Hindlimb muscle (tissue), 1 donor: ENCODE measurements around the gene P3H1. TPM values are rescaled to one million over a fixed set of nuclear protein-coding genes. Genes with fewer than 3 reads are reported as not detected.
"Not testable (repeated sequence)": the region's sequence is repeated elsewhere in the genome, so short reads cannot be mapped to it uniquely, and the experiment has no call there.

Experiments used
- DNase-seq: peaks from one replicate; pipeline ENCODE4 v3.0.0-alpha.2; 2013
- polyA plus RNA-seq: library from polyadenylated mRNA; unstranded; fragments of 120-200 nt; gene quantifications from one replicate; pipeline ENCODE4 v1.2.1, GENCODE V29; 2013; ENCODE audit not compliant: insufficient read length

P3H1 gene
- polyA plus RNA-seq, 1 donor, result 55.1 TPM

DNA sequence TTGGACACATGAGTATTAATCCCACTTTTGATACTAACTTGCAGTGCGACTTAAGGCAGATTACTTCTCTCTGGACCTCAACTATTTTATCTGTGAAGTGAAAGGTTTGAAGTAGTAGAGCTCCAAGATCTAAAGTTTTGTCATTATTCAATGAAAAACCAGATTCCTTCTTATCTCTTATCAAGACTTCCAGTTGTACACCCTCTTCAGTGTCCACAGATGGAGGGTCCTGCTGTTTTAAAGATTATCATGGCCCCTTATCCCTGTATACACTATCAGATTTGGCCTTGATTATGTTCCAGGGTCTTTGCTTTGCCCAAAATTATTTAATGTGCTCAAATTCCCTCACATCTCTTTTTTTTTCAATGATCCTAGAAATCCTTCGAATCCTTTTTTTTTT lies 1.3 kb upstream of the P3H1 start:
- no peak for DNase-seq

DNA sequence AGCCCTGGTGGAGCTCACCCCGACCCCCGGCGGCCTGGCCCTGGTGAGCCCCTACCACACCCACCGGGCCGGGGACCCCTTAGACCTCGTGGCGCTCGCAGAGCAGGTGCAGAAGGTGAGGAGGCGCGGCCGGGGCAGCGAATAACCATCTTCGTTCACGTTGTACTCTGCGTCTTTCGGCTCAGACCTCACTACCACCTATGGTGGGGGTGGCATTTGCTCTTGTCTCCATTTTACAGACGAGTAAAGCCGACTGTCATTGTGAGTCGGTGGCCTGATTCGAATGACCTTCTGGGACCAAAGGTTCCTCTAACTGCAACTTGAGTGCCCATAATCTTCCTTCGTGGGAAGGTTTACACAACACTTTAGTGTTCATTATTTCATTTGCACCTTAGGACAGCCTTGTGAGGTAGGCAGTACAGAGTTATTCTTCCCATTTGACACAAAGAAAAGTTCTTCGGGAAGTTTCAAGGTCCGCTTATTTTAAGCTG lies 727 bp upstream of the P3H1 start:
- no peak for DNase-seq

DNA sequence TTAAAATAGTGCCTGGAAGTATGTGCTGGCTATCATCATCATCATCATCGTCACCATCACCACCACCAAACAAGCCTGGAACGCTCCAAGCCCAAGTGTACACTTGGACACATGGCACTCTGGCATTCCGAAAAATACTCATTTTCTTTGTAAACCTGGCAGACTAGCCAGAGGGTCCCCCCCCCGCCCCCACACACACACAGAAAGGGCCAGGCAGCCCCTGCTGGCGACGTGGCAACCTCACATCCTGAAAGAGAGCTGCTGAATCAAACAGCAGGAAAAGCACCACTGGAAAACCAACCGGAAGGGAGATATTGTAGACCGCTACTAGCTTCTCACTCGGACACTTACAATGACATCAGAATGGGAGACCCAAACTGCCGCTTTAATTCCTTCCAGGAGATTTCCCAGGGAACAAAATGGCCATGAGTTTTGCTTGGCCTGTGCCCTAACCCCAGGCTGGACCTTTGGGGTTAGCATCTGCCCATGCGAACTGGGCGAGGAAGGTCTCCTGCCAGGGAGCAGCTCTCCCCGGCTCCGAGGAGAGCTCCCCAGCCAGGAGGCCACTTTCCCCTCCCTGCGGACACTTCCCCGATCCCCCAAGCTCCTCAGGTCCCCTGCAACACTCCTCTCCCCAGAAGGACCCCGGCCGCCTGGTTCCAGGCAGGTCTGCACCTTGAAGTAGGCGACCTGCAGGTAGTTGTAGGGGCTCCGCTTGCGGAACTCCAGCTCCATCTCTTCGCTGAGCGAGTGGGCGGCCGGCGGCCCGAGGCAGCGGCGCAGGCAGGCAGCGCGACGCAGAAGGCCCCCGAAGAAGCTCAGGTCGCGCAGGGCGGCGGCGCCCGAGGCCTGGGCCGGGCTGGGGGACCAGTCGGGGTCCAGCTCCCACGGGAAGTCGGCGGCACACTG lies 742 bp downstream of the P3H1 start:
- DNase-seq, result peak; percentile 63

DNA sequence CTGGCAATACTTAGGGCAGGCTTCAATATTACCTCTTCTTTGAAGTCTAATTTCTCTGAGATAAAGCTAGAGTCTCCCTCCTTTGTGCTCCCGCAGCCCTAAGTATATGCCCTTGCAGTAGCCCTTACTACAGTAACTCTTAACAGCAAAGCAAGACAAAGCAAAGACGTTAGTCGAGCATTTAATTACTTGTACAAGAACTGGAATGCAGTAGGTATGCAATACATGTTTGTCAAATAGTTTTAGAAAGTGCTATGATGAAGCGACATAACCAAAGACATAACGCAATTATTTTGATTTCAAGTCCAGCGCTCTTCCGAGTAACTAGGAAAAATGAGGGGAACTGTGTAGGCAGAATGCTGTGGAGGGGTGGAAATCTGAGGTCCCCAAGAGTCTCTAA lies 1.6 kb downstream of the P3H1 start:
- no peak for DNase-seq

DNA sequence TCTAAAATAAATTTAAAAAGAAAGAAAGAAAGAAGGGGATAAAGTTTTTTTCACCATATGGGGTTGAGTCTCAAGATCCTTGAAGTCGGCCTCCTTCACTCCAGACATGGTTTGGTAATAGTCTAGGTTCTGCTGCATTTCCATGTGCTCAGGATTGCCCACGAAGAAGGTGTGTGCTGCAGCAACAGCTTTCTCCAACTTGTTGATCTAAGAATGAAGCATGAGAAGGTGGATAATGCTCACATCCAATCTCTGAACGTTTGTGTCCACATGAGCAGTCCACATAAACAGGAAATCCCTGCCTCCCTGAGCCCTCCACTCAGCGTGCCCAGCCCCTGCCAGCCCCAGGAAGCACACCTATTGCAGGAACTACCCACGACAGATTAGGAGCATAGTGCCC lies 4.6 kb downstream of the P3H1 start:
- no peak for DNase-seq

DNA sequence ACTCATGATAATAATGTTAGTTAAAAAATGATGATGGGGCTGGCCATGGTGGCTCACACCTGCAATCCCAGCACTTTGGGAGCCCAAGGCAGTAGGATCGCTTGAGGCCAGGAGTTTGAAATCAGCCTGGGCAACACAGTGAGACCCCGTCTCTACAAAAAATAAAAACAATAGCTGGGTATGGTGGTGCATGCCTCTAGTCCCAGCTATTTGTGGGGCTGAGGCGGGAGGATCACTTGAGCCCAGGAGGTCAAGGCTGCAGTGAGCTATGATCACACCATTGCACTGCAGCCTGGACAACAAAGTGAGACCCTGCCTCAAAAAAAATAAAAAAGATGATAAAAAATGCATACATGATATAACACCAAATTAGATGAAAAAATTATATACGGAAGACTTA lies 5.3 kb downstream of the P3H1 start:
- DNase-seq, result no peak

DNA sequence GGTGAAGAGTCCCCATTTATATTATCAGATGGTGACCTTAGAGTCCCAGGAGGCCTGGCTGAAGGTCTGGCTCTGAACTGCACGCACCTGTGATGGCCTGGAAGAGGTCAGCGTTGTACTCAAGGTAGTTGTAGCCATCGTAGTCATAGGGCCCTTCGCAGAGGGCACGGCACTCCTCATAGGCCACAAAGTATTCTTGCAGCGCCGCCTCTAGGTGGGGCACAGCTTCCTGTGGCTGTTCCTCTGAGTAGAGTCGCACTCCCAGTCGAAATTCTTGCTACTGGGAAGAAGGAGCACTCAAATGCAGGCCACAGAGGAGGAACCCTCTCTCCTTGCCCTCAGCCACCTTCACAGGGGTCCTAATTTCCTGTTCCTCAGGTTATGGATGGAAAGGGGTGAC lies 7.7 kb downstream of the P3H1 start:
- DNase-seq, result no peak

DNA sequence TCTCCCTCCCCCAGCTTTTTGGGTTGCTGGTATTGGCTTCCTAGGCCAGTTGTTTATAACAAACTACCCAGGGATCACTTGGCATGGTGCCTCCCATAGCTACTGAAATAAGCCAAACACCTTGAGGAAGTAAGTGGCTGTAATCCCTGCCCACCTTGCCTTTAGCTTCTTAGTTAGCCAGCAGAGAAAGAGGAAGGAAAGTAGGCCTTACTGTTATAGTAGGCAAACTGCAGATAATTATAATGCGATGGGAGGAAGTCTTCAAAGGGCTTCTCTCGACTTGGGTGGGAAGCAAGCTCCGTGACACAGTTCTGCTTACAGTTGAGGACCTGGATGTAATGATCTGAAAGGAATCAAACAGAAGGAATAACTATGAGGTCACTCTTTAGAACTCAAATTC lies 8.2 kb downstream of the P3H1 start:
- no peak for DNase-seq

DNA sequence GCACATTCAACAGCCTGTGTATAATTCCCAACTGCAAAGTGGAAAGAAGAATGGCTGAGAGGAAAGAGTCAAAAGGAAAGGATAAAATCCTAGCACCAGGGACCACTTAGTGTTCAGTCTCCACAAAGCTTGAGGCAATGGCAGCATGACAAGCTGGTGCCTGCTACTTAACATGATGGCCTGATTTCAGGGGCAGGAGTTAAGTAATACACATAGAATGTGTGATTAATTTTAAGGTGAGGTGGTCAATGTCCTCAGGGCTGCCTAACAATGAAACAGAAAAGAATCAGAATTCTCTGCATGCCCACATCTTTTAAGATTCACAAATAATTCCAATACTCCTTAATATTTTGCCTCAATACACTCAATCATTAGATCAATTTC lies 8.9 kb downstream of the P3H1 start:
- no peak for DNase-seq

DNA sequence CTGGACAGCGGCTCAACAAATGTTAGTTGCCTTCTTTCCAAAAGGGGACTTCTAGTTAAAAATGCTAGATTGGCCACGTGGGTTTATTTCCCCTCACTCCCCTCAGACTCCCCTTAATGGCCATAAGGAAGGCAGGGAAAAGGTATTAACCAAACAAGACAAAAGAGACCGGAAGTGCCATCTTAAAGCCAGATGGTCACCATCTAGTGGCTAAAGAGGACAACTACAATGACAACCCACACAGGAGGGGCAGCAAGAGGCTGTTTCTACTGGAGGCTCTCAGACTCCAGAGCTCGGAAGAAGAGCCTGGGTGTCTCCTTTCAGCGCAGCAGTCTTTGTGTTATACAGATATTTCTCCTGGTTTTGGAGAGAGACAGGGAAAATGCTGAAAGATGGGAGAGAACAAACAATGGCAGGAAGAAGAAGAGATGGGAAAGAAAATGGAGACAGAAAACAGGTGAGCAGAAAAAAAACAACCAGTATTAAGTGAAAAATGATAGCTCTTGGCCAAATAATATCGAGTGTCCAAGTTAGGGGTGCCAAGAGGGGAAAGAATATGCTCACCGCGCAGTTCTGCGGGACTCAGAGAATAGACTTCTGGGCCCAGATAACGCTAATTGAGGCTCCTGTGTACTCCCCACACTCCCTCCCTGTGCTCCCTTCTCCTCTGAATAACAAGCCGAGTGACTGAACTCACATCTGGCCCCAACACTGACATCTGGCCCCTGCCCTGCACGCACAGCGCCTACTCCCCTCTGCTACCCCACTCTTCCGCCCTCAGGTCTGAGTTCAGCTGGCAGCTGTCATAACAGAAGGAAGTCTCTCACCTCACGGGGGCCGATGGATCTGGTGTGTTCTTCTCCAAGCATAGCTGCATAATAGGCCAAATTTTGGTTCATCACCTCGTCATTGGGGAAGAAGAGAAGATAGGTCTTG lies 9.6 kb downstream of the P3H1 start:
- DNase-seq, result peak; percentile 52

DNA sequence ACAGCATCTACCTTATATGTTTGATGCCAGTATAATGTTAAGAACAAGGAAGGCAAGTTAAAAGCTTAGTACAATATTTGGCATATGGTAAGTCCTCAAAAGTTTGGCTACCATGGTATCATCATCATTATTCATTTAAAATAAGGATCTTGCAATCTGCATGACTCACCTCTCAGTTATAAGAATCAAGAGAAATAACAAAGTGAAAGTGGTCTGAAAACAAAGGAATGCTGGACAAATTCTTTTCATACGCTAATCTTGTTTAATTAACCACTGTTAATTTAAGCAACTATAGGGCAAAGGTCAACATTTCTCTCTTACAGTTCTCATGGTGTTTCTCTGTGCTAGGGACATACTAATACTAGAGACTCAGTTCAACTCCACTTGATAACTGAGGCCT lies 13.8 kb downstream of the P3H1 start:
- no peak for DNase-seq

DNA sequence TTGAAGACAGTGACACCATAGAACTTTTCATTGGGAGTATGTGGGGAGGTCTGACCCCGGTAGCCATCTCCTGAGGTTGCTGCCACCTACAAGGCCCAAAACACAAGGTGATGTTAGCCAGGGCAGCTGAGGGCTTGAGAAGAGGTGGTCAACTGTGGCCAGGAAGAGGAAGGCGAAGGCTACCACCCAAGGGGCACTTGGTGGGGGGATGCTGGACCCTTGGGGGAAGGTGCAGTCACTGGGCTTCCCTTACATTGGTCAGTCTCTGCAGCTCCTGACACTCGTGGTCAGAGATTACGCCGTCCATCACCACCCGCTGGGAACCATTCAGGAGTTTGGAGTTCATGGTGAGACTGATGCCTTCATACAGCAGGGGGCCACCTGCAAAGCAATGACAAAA lies 14.5 kb downstream of the P3H1 start:
- no peak for DNase-seq

DNA sequence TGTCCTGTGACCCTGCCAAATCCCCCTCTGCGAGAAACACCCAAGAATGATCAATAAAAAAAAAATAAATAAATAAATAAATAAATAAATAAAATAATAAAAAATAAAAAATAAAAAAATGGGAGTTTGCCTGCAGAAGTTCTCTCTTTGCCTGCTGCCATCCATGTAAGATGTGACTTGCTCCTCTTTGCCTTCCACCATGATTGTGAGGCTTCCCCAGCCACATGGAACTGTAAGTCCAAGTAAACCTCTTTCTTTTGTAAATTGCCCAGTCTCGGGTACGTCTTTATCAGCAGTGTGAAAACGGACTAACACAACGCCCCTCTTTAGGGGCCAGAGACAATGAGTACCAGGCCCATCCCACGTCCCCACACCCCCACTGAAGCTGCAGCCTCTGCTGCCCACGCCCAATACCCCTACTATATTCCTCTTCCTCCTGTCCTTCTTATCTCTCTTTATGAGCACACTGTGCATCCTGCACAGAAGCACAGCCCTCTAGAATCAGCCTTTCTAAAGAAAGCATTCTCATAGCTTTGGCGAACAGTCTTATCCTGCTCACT lies 15.2 kb downstream of the P3H1 start:
- not testable (repeated sequence) for DNase-seq

DNA sequence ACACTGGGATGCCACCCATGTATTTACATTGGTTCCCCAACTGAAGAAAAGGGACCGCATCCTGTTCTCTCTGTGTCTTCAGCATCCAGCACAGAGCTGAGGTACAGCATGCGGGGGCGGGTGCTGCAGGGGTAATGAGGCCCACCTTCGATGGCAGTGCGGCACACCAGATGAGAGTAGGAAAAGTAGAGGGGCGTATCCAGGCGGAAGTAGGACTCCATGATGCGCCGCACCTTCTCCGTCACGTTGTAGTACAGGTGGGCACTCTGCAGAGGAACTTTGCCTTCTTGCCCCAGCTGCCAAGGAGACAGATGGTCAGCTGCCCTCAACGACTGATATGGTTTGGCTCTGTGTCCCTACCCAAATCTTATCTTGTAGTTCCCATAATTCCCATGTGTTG lies 16.8 kb downstream of the P3H1 start:
- DNase-seq, result no peak

DNA sequence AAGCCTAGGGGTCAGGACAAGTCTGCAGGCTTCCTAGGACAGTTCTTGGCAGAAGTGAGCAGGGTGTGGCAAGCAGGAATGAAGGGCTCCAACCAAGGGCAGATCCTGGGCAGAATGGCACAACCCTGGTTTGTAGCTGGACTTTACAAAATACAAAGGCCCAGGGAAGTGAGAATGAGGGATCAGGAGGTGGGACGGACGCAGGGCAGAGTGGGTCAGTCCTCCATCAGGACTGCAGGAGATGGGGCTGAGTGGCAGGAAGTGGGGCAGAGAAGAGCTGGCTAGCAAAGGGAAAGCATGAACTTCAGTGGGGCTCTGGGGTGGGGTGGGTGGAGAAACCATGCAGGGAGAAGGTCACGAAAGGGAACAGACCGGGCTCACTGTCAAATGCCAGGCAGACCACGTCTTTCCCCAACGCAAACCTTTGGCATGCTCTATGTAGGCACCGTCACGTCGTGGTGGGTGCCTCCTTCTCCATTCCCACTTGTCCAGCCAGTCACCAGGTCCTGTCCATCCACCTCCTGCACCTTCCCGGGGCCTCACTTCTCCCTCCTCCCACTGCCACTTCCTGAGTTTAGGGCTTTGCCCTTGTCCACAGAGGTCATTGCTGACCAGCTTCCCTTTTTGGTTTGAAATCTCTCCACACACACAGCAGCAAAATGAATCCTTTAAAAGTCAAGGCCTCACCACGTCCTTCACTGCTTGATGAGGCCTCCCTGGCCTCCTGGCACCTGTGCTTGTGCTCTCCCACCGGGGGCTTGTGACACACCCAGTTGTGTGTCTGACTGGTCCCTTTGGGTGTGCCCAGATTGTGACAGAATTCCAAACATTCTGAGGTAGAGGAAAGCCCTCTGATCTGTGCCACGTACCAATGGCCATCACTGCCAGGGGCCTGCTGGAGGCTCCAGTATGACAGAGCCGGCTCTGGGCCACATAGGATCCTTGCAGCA lies 18.1 kb downstream of the P3H1 start:
- no peak for DNase-seq

DNA sequence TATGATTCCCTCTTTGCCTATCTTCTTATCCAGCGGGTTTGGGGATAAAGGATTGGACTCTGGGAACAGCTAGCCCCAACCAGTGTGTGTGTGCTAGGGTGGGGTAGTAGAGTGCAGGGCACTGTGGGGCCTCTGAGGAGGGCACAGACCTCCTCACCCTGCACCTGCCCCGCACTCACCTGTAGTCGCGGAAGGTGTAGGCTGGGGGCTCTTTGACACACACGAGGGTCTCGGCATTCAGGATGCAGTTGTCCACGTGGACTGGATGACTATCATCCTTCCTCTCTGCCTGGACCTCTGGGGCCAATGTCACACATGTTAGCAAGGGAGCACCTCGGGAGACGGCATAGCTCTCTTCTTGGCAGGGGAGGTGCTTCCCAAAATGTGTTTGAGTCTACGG lies 18.8 kb downstream of the P3H1 start:
- no peak for DNase-seq

DNA sequence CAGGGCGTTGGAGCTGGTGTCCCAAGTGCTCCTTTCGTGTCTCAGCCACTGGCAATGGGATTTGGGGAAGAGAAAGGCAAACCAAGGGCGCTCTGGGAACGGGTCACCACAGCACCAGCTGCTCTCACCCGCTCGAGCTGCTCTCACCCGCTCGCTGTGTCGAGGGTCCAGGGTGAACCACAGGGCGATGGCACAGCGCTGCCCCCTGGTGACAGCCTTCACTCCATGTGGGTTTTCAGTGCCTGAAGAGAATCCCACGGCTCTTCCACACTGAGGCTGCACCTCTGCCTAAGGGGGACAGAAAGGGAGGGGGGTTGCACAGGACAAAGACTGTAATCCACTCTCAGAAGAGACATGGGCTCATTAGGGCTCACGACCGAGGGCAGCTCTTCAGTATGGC lies 19.7 kb downstream of the P3H1 start:
- no peak for DNase-seq

DNA sequence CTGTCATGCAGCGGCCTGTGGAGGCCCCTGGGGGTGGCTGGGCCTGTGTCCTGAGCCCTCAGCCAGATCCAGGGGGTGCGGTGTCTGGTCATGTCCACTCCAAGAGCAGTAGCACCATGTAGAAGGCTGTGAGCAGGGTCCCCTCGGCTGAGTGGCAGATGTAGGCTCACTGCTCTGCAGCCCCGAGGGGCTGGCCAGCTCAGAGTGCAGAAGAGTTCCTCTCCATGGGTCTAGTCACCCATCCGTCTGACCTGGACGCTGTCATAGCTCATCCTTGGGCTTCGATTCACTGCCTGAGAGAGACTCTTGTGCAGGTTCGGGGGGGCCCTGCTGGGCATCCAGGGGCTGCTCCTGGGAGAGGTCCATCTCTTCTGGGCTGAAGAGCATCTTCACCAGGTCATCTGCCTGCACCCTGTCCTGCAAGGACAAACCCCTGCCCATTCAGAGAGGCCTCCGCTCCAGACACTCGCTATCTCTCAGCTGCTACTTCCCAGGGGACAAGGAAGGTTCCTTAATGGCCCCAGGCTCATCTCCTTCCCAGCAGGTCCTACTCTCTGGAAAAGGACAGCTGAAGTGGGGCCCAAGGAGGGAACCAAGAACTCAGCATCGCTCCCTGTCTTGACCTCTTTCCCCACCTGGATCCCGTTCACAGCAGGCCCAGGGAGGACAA lies 20.3 kb downstream of the P3H1 start:
- no peak for DNase-seq

DNA sequence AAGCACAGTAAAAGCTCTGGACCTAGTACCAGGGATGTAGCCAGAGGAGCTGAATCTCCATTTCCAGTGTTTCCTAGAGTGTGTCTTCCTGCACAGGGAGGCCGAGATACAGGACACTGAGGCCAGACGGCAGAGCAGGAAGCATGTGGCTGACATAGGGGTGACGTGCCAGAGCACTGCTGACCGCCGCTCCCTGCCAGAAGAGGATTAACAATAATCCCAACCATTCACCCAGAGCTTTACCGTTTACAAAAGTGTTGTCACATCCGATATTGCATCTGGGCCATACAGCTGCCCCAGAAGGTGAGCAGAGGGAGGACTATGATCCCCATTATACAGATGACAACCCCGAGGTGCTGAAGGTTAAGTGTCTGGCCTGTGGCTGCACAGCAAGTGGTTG lies 21.0 kb downstream of the P3H1 start:
- no peak for DNase-seq

DNA sequence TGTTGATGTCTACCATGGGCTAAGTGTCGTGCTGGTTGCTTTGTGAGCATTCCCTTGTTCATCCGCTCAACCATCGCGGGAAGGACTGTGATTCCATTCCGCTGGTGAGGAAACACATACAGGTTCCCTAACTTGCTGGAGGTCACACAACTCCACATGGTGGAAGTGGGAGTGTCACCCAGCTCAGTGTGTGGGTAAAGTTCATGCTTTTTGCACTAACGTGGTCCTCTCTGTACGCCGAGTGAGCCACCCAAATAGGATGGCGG lies 22.7 kb downstream of the P3H1 start:
- no peak for DNase-seq

DNA sequence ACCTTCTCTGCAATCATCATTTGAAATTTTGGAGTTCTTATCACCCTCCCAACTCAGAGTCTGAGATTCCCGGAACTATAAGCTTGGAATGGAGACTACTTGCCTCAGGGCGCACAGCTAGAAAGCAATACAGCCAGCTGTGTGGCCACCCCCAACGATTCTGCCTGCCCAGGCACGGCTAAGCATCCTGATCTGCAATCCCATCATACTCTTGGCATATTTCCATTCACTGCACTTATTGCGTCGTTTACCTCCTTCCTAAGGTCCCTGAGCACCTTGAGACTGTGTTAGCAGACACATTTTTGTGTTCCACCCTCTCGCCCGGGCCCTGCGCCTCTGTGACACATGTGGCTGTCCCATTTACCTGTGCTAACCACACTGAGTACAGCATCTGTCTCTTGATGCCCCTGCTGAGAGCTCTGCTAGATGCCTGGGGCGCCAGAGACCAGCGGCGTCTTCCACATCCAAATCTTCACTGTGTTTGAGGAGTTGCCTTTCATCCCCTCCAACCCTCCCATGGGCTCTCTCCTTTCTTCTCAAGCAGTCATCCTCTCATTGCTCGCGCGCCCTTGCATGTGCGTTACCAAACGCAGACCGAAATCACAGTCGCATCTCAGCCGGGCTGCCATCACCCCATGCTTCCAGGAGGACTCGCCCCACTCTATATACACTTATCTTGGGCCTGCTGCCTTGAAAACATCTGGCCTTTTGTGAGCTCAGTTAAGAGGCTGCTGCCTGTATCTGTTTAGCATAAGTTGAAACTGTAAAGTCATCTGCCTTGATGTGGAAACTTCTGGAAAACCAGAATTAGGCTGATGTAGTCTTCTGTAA lies 23.3 kb downstream of the P3H1 start:
- no peak for DNase-seq
